BJ (cell line): ENCODE results near the gene PRKCD. TPM values are rescaled to one million over a fixed set of nuclear protein-coding genes. Genes with fewer than 3 reads are reported as not detected.

Experiments used
- CTCF ChIA-PET: fragments of 350-600 bp; formaldehyde crosslinking; extraction: SDS; loops from one replicate; lab custom pipeline; 2021; ENCODE audit warnings: antibody characterized with exemption, inconsistent platforms; lab: Yijun Ruan, JAX
- POLR2A ChIA-PET: fragments of 300-600 bp; sonication (Branson Sonifier 250); formaldehyde crosslinking; extraction: SDS; loops from one replicate; lab custom pipeline; 2021; ENCODE audit warnings: antibody characterized with exemption; lab: Charles Lee
- DNase-seq: peaks from one replicate; pipeline ENCODE4 v3.0.0-alpha.2; 2011; ENCODE audit warnings: low read depth
- H3K27me3 ChIP-seq: 2 replicates; pipeline ENCODE4 v1.6.0; 2011; ENCODE audit warnings: low read length; ENCODE audit not compliant: control insufficient read depth, insufficient read depth
- H3K36me3 ChIP-seq: 2 replicates; pipeline ENCODE4 v1.5.1; 2011; ENCODE audit warnings: low read length; ENCODE audit not compliant: control insufficient read depth, insufficient read depth
- H3K4me3 ChIP-seq: 2 replicates; pipeline ENCODE4 v1.5.1; 2011; ENCODE audit warnings: low read depth, mild to moderate bottlenecking, control low read depth, low read length
- polyA plus RNA-seq: library from polyadenylated mRNA; depleted of rRNA; stranded (reverse); fragments of >200 nt; gene quantifications from 2 replicates; pipeline ENCODE4 v1.2.3, GENCODE V29; 2011
- TF ChIP-seq, protein P1 (sequence below): IDR thresholded peaks from 2 replicates; pipeline ENCODE4 v1.5.1; 2011; ENCODE audit warnings: low read depth, mild to moderate bottlenecking, control low read depth, inconsistent platforms, low read length, moderate library complexity; ENCODE audit not compliant: insufficient read depth

PRKCD gene
- polyA plus RNA-seq, 1 experiment = 33.5 TPM

GRCh38 chr3:53226841-53227407, 65.9 kb downstream of the PRKCD start:
- peaks cover 81% of the 10 kb centered on the region for H3K36me3 ChIP-seq

DNA sequence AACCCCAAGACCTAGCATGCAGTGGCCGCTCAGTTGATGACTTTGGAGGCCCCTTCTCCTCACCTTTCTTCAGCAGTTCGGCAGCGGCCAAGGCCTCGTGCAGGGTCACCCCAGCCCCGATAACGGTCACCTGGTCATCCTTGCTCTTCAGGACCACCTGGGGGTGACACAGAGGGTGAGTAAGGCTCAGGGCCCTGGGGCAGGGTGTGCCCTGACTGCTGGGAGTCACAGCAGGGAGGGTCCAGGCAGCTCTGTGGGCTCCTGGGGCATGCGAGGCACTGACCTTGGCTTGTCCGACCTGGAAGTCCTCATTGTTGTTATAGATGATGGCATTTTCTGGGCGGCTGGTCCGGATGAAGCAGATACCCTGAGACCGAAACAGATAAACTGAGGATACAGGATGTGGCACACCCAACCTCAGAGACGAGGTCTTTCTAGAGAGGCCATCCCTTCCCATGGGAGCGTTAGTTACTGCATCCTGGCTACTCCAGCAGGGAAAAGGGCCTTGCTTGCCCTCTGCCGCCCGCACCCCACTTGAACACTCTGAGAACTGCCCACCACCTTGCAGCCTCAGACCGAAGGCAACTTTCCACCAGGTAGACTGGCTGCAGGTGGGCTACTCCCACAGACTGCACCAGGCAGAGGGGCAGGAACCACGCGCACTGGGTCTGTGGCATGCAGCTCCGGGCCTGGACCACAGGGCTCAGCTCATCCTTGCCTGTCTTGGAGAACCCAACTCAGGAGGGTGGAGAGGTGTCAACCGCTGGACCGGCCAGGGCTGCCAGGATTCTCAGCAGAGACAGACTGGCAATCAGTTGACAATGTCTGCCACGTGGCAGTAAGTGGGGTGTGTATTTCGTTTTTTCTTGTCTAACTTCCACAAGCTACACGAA, 67.2 kb downstream of the PRKCD start:
- no peak for DNase-seq
- peaks cover 86% of the 10 kb centered on the region for H3K36me3 ChIP-seq
- POLR2A ChIA-PET = no interaction called here

More at GRCh38 chr3:53226841-53227407, 65.9 kb downstream of the PRKCD start:
- TF ChIP-seq, protein P1, sequence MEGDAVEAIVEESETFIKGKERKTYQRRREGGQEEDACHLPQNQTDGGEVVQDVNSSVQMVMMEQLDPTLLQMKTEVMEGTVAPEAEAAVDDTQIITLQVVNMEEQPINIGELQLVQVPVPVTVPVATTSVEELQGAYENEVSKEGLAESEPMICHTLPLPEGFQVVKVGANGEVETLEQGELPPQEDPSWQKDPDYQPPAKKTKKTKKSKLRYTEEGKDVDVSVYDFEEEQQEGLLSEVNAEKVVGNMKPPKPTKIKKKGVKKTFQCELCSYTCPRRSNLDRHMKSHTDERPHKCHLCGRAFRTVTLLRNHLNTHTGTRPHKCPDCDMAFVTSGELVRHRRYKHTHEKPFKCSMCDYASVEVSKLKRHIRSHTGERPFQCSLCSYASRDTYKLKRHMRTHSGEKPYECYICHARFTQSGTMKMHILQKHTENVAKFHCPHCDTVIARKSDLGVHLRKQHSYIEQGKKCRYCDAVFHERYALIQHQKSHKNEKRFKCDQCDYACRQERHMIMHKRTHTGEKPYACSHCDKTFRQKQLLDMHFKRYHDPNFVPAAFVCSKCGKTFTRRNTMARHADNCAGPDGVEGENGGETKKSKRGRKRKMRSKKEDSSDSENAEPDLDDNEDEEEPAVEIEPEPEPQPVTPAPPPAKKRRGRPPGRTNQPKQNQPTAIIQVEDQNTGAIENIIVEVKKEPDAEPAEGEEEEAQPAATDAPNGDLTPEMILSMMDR = no peak
- CTCF ChIA-PET = interaction anchor here (0.6 to 1.0 kb wide), 2 partner anchors 9 to 11 kb away, joined by 3 read pairs; no protein-coding TSS in a partner anchor
- DNase-seq = no peak
- no peak overlapping the region for H3K4me3 ChIP-seq
- no peaks in the 10 kb centered on the region for H3K27me3 ChIP-seq
- POLR2A ChIA-PET = no interaction called here

DNA sequence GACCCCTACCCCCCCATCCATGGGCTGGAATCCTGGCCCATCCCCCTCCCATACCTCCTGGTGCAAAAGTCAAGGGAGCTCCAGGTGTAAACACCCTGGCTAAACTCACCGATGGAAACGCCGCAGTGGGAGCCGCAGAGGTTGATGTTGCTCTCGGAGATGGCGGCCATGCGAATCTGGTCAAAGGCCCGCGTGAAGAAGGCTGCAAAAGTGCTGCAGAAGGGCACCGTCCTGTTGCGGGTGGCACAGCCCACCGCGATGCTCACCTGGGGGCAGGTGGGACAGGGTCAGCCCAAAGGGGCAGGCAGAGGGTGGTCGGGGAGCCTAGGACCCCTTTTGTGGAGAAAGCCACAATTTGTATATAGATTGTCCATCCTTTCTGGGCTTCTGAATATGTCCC, 68.2 kb downstream of the PRKCD start:
- POLR2A ChIA-PET = no interaction called here
- TF ChIP-seq, protein P1 = no peak
- DNase-seq = no peak

More for the DNA sequence above, 67.2 kb downstream of the PRKCD start:
- no peak overlapping the region for H3K4me3 ChIP-seq
- no peaks in the 10 kb centered on the region for H3K27me3 ChIP-seq
- TF ChIP-seq, protein P1 = no peak
- CTCF ChIA-PET = interaction anchor here (0.6 to 1.5 kb wide), 4 partner anchors 8 to 43 kb away, joined by 3 to 4 read pairs (median 3); no protein-coding TSS in a partner anchor

DNA sequence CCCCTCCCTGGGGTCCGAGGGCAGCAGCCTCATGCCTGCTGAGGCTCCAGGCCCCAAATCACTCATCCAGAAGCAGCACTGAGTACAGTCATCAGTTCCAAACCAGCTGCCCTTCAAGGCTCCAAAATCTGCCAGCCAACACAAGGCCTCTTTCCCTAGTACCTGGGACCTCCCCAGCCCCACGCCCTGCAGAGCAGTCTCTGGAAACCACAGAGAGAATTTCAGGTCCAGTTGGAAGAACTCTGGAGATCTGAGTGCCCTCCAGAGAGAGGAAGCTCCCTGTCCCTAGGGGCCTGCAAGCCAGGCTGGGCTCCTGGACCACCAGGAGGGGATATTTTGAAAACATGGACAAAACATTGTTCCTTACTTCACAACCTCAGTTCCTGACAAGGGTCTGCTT, 68.6 kb downstream of the PRKCD start:
- ChIA-PET CTCF (interaction anchor here (1.5 kb wide), 1 partner anchor 9 kb away, joined by 4 read pairs; no protein-coding TSS in a partner anchor), POLR2A (no interaction called here)
- no peak overlapping the region for H3K4me3 ChIP-seq
- TF ChIP-seq, protein P1 = no peak
- no peak for DNase-seq
- H3K36me3 ChIP-seq = peaks cover 90% of the 10 kb centered on the region
- no peaks in the 10 kb centered on the region for H3K27me3 ChIP-seq

More for the DNA sequence above, 68.2 kb downstream of the PRKCD start:
- no peak overlapping the region for H3K4me3 ChIP-seq
- CTCF ChIA-PET = interaction anchor here (1.1 to 1.5 kb wide), 2 partner anchors 9 to 11 kb away, joined by 3 to 4 read pairs; no protein-coding TSS in a partner anchor
- H3K36me3 ChIP-seq = peaks cover 89% of the 10 kb centered on the region
- H3K27me3 ChIP-seq = no peaks in the 10 kb centered on the region
